ENCODE measurements around the gene LORICRIN.
"Not testable (repeated sequence)": the region's sequence is repeated elsewhere in the genome, so short reads cannot be mapped to it uniquely, and the experiment has no call there.

The LORICRIN gene

DNA sequence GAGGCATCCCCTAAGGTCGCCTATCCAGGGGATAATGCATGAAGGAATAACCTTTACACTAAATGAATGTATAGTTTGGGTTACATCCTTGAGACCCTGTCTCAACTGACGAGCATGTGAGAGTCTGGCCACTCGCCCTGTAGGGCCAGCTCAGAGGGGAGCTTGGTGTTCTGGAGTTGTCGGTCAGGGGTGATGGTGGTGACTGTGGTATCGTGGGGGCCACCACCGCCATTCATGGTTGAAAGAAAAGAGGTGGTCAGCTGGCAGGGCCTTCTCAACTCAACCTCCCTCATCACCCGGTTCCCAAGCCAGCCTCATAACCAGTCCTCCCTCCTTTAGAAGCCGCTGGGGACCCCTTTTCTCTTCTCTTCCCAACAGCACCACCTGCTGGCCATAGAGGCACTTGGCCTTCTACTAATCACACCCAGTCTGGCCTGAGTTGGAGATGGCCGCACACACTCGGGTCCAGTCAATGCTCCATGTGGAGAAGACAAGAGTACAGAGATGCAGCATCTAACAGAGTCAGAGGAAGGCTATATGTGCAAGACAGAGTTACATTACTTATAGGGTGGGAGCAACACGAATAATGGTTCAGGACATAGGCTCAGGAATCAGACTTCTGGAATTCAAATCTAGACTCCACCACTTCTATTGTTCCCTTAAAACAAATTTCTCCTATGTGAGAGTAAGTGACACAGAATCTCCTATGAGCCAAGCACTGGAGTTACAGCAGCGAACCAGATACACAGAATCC, 30.2 kb upstream of the LORICRIN start:
- H3K36me3 ChIP-seq; H3K4me1 ChIP-seq; H3K27ac ChIP-seq; DNase-seq; H3K4me3 ChIP-seq; intact Hi-C loops (cut with DNase I; ENCODE audit: low total_unique reads); H3K9me3 ChIP-seq; H3K27me3 ChIP-seq: not testable (repeated sequence)
- TF ChIP-seq, protein P1, sequence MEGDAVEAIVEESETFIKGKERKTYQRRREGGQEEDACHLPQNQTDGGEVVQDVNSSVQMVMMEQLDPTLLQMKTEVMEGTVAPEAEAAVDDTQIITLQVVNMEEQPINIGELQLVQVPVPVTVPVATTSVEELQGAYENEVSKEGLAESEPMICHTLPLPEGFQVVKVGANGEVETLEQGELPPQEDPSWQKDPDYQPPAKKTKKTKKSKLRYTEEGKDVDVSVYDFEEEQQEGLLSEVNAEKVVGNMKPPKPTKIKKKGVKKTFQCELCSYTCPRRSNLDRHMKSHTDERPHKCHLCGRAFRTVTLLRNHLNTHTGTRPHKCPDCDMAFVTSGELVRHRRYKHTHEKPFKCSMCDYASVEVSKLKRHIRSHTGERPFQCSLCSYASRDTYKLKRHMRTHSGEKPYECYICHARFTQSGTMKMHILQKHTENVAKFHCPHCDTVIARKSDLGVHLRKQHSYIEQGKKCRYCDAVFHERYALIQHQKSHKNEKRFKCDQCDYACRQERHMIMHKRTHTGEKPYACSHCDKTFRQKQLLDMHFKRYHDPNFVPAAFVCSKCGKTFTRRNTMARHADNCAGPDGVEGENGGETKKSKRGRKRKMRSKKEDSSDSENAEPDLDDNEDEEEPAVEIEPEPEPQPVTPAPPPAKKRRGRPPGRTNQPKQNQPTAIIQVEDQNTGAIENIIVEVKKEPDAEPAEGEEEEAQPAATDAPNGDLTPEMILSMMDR (IDR thresholded peaks at IDR 0.05): peak; percentile 14 to 23

DNA sequence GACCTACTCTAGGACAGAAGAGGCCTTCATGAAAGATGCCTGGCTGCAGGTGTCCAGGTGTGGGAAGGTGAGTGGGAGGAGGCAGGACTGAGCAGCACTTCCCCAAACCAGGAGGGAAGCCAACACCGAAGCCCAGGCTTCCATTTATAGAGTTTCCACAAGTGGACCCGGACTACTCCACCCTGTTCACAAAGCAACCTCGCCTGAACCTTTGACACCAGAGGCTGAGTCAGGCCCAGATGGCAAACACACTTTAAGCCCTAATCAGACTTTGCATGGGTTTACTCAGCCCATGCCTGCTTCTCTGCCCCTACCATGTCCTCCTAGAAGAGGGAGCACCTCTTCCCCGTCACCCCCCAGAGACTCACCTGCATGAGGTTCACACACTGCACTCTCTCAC, 28.1 kb upstream of the LORICRIN start:
- Histone ChIP-seq H3K27me3 (peaks cover 0 to 9% of the 10 kb centered on the region in 2 donors), H3K4me3 (no peak overlapping the region), H3K4me1 (no peaks in the 10 kb centered on the region), H3K36me3 (no peaks in the 10 kb centered on the region), H3K27ac (no peak overlapping the region), H3K9me3 (no peaks in the 10 kb centered on the region)
- TF ChIP-seq, protein P1 (IDR thresholded peaks at IDR 0.05): no peak
- no peak for DNase-seq
- intact Hi-C loops (cut with DNase I; ENCODE audit: low total_unique reads): no loop called here

DNA sequence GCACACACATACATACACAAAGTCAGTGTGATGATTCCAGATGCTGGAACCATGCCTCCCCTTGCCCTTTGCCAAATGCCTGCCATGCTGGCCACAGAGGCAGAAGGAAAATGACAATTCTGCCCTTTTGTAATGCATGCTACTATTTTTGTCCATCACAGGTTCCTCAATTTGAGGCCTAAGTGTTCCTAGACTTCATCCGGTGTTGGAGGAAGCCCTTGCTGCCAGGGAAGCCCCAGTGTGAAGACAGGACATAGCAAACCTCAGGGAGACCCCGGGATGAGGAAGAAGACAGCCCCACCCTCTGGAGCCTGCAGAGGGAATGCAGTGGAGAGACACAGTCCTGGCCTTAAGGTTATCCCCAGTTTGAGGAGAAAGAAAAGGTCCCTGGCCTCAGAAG, 27.7 kb upstream of the LORICRIN start:
- DNase-seq: peak in 1 of 2 donors; percentile 45
- Histone ChIP-seq H3K4me1 (no peaks in the 10 kb centered on the region), H3K27me3 (peaks cover 0 to 7% of the 10 kb centered on the region in 2 donors), H3K27ac (no peak overlapping the region), H3K9me3 (no peaks in the 10 kb centered on the region), H3K36me3 (no peaks in the 10 kb centered on the region), H3K4me3 (no peak overlapping the region)
- intact Hi-C loops (cut with DNase I; ENCODE audit: low total_unique reads): no loop called here
- TF ChIP-seq, protein P1 (IDR thresholded peaks at IDR 0.05): no peak

DNA sequence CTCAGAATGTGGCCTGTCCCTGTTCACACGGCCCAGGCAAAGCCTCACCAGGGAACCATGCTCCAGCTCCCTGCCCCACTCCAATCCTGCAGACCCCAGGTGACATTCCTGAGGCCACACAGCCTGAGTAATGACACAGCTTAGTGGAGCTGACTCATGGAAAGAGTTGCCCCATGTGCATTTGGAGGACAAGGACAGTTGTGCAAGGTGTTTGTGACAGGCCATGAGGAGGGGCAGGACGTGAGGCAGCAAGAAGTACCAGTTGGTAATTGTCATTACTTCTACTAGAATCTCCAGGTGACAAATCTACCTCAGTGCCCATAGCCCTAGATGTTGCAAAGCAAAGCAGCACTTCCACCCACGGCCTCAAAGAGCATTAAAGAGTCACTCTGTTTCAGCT, 26.9 kb upstream of the LORICRIN start:
- Histone ChIP-seq H3K4me3 (no peak overlapping the region), H3K27me3 (peaks cover 0 to 4% of the 10 kb centered on the region in 2 donors), H3K9me3 (no peaks in the 10 kb centered on the region), H3K27ac (no peak overlapping the region), H3K36me3 (no peaks in the 10 kb centered on the region), H3K4me1 (no peaks in the 10 kb centered on the region)
- TF ChIP-seq, protein P1 (IDR thresholded peaks at IDR 0.05): no peak
- intact Hi-C loops (cut with DNase I; ENCODE audit: low total_unique reads): no loop called here
- no peak for DNase-seq

DNA sequence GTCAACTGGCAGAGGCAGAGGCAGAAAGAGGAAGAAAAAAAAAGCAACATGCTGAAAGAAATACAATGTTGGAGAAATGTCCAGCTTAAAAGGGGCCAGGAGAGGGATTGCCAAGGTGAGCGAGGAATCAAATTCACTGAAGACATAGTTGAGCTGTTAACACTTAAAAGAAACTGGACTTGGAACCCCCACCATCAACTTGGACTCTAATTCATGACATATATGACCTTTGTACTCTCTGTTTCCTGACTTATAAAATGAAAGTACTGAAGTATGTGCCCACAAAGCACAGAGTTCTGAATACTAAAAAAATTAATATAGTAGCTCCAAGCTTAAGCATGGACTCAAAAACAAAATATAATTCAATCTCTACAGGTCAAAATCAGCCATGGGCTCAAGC, 26.0 kb upstream of the LORICRIN start:
- intact Hi-C loops (cut with DNase I; ENCODE audit: low total_unique reads): no loop called here
- no peaks in the 10 kb centered on the region for H3K36me3 ChIP-seq
- H3K9me3 ChIP-seq: no peaks in the 10 kb centered on the region
- TF ChIP-seq, protein P1 (IDR thresholded peaks at IDR 0.05): no peak
- no peak overlapping the region for H3K27ac ChIP-seq
- H3K27me3 ChIP-seq: peaks cover 0 to 4% of the 10 kb centered on the region in 2 donors
- H3K4me3 ChIP-seq: no peak overlapping the region
- H3K4me1 ChIP-seq: no peaks in the 10 kb centered on the region
- DNase-seq: no peak
